NCI-H1694 treated with DMSO at 0.1 percent for 48 hours (cell line): ENCODE results near the gene POC1A.

Source experiments
- DNase-seq: peaks from one replicate; lab custom pipeline; 2025; lab: John Stamatoyannopoulos, UW

The POC1A gene

GRCh38 chr3:52150860-52151259, 3.4 kb downstream of the POC1A start:
- no peak for DNase-seq

- no peak for DNase-seq
These were observed 3.9 kb downstream of the POC1A start for GRCh38 chr3:52150357-52150756.

- DNase-seq: no peak
These were observed 4.5 kb downstream of the POC1A start for GRCh38 chr3:52149726-52150125.

GRCh38 chr3:52149021-52149420, 5.2 kb downstream of the POC1A start:
- DNase-seq: no peak

GRCh38 chr3:52147804-52148203, 6.4 kb downstream of the POC1A start:
- DNase-seq: no peak

GRCh38 chr3:52146811-52147210, 7.4 kb downstream of the POC1A start:
- no peak for DNase-seq

GRCh38 chr3:52146189-52146588, 8.0 kb downstream of the POC1A start:
- no peak for DNase-seq

- no peak for DNase-seq
These were observed 8.5 kb downstream of the POC1A start for GRCh38 chr3:52145736-52146110.

- DNase-seq: no peak
These were observed 9.2 kb downstream of the POC1A start for GRCh38 chr3:52144796-52145735.

- DNase-seq: peak; percentile 14
These were observed 10.0 kb downstream of the POC1A start for GRCh38 chr3:52144034-52144795.

- no peak for DNase-seq
These were observed 10.6 kb downstream of the POC1A start for GRCh38 chr3:52143616-52144015.

GRCh38 chr3:52143156-52143555, 11.1 kb downstream of the POC1A start:
- no peak for DNase-seq

GRCh38 chr3:52141751-52142150, 12.5 kb downstream of the POC1A start:
- no peak for DNase-seq

- no peak for DNase-seq
These were observed 13.5 kb downstream of the POC1A start for GRCh38 chr3:52140769-52141168.

GRCh38 chr3:52140000-52140399, 14.2 kb downstream of the POC1A start:
- no peak for DNase-seq

GRCh38 chr3:52137311-52137710, 16.9 kb downstream of the POC1A start:
- no peak for DNase-seq

GRCh38 chr3:52136513-52136912, 17.7 kb downstream of the POC1A start:
- DNase-seq: no peak

- no peak for DNase-seq
These were observed 18.9 kb downstream of the POC1A start for GRCh38 chr3:52135332-52135731.

- DNase-seq: no peak
These were observed 19.5 kb downstream of the POC1A start for GRCh38 chr3:52134761-52135160.

GRCh38 chr3:52132930-52133329, 21.3 kb downstream of the POC1A start:
- DNase-seq: no peak

- DNase-seq: no peak
These were observed 22.2 kb downstream of the POC1A start for GRCh38 chr3:52132041-52132440.

GRCh38 chr3:52130966-52131622, 23.1 kb downstream of the POC1A start:
- DNase-seq: no peak
